ENCODE results near the gene CDC7. TPM values are rescaled to one million over a fixed set of nuclear protein-coding genes. Genes with fewer than 3 reads are reported as not detected.

Gene CDC7
- total RNA-seq, 1 experiment from 2014 or later = 16.1 TPM

GRCh38 chr1:91527781-91528180 lies 27.1 kb downstream of the CDC7 start:
- no peaks in the 10 kb centered on the region for H3K27me3 ChIP-seq (ENCODE audit: low read length)
- H3K9ac ChIP-seq (ENCODE audit: low read length) = no peak overlapping the region
- no peak for DNase-seq
- H3K79me2 ChIP-seq (ENCODE audit: low read length) = no peaks in the 10 kb centered on the region
- no peak overlapping the region for H2AFZ ChIP-seq (ENCODE audit: low read length)
- no peak overlapping the region for H3K27ac ChIP-seq (ENCODE audit: low read length)
- H3K4me2 ChIP-seq (ENCODE audit: low read depth, low read length, poor library complexity, severe bottlenecking) = no peak overlapping the region
- no peaks in the 10 kb centered on the region for H3K9me3 ChIP-seq (ENCODE audit: low read length)
- peaks cover 13% of the 10 kb centered on the region; the same call in 1 of the 2 replicates for H3K36me3 ChIP-seq (ENCODE audit: insufficient read depth, low read length)
- no peak overlapping the region for H3K4me3 ChIP-seq (ENCODE audit: low read length)
- no peaks in the 10 kb centered on the region for H3K4me1 ChIP-seq (ENCODE audit: low read length)
- H3K9me2 ChIP-seq (replicated peaks; ENCODE audit: insufficient read depth, low read length) = no peaks in the 10 kb centered on the region
- no peaks in the 10 kb centered on the region for H4K20me1 ChIP-seq (ENCODE audit: insufficient read depth, low read depth, low read length)

GRCh38 chr1:91529856-91530255 lies 29.2 kb downstream of the CDC7 start:
- H3K4me3 ChIP-seq (ENCODE audit: low read length) = no peak overlapping the region
- H2AFZ ChIP-seq (ENCODE audit: low read length) = no peak overlapping the region
- no peaks in the 10 kb centered on the region for H3K9me2 ChIP-seq (replicated peaks; ENCODE audit: insufficient read depth, low read length)
- H3K27me3 ChIP-seq (ENCODE audit: low read length) = no peaks in the 10 kb centered on the region
- H3K79me2 ChIP-seq (ENCODE audit: low read length) = no peaks in the 10 kb centered on the region
- no peak overlapping the region for H3K4me2 ChIP-seq (ENCODE audit: low read depth, low read length, poor library complexity, severe bottlenecking)
- no peak overlapping the region for H3K27ac ChIP-seq (ENCODE audit: low read length)
- no peak for DNase-seq
- no peaks in the 10 kb centered on the region for H3K9me3 ChIP-seq (ENCODE audit: low read length)
- no peak overlapping the region for H3K9ac ChIP-seq (ENCODE audit: low read length)
- no peaks in the 10 kb centered on the region for H3K4me1 ChIP-seq (ENCODE audit: low read length)
- H4K20me1 ChIP-seq (ENCODE audit: insufficient read depth, low read depth, low read length) = no peaks in the 10 kb centered on the region
- H3K36me3 ChIP-seq (ENCODE audit: insufficient read depth, low read length) = peaks cover 4% of the 10 kb centered on the region; the same call in 1 of the 2 replicates

GRCh38 chr1:91533361-91534024 lies 32.8 kb downstream of the CDC7 start:
- no peaks in the 10 kb centered on the region for H3K27me3 ChIP-seq (ENCODE audit: low read length)
- H3K4me1 ChIP-seq (ENCODE audit: low read length) = no peaks in the 10 kb centered on the region
- H3K79me2 ChIP-seq (ENCODE audit: low read length) = no peaks in the 10 kb centered on the region
- H3K36me3 ChIP-seq (ENCODE audit: insufficient read depth, low read length) = no peaks in the 10 kb centered on the region
- H3K9ac ChIP-seq (ENCODE audit: low read length) = no peak overlapping the region
- no peak overlapping the region for H3K4me3 ChIP-seq (ENCODE audit: low read length)
- H4K20me1 ChIP-seq (ENCODE audit: insufficient read depth, low read depth, low read length) = no peaks in the 10 kb centered on the region
- no peaks in the 10 kb centered on the region for H3K9me3 ChIP-seq (ENCODE audit: low read length)
- DNase-seq = no peak
- H2AFZ ChIP-seq (ENCODE audit: low read length) = no peak overlapping the region
- H3K9me2 ChIP-seq (replicated peaks; ENCODE audit: insufficient read depth, low read length) = no peaks in the 10 kb centered on the region
- H3K4me2 ChIP-seq (ENCODE audit: low read depth, low read length, poor library complexity, severe bottlenecking) = no peak overlapping the region
- H3K27ac ChIP-seq (ENCODE audit: low read length) = no peak overlapping the region

- no peak for DNase-seq
- Histone ChIP-seq H4K20me1 (ENCODE audit: insufficient read depth, low read depth, low read length) (no peaks in the 10 kb centered on the region), H3K27me3 (ENCODE audit: low read length) (no peaks in the 10 kb centered on the region), H3K9ac (ENCODE audit: low read length) (no peak overlapping the region), H3K4me1 (ENCODE audit: low read length) (no peaks in the 10 kb centered on the region), H3K27ac (ENCODE audit: low read length) (no peak overlapping the region), H3K79me2 (ENCODE audit: low read length) (no peaks in the 10 kb centered on the region), H3K4me3 (ENCODE audit: low read length) (no peak overlapping the region), H3K4me2 (ENCODE audit: low read depth, low read length, poor library complexity, severe bottlenecking) (no peak overlapping the region), H3K9me2 (replicated peaks; ENCODE audit: insufficient read depth, low read length) (no peaks in the 10 kb centered on the region), H3K36me3 (ENCODE audit: insufficient read depth, low read length) (no peaks in the 10 kb centered on the region), H2AFZ (ENCODE audit: low read length) (no peak overlapping the region), H3K9me3 (ENCODE audit: low read length) (no peaks in the 10 kb centered on the region)
Measured at GRCh38 chr1:91535441-91535840, 34.8 kb downstream of the CDC7 start.

- Histone ChIP-seq H3K9me2 (replicated peaks; ENCODE audit: insufficient read depth, low read length) (no peaks in the 10 kb centered on the region), H3K79me2 (ENCODE audit: low read length) (no peaks in the 10 kb centered on the region), H2AFZ (ENCODE audit: low read length) (no peak overlapping the region), H3K36me3 (ENCODE audit: insufficient read depth, low read length) (no peaks in the 10 kb centered on the region), H3K9ac (ENCODE audit: low read length) (no peak overlapping the region), H3K27ac (ENCODE audit: low read length) (no peak overlapping the region), H3K4me1 (ENCODE audit: low read length) (no peaks in the 10 kb centered on the region), H3K4me3 (ENCODE audit: low read length) (no peak overlapping the region), H4K20me1 (ENCODE audit: insufficient read depth, low read depth, low read length) (no peaks in the 10 kb centered on the region), H3K4me2 (ENCODE audit: low read depth, low read length, poor library complexity, severe bottlenecking) (no peak overlapping the region), H3K27me3 (ENCODE audit: low read length) (no peaks in the 10 kb centered on the region), H3K9me3 (ENCODE audit: low read length) (no peaks in the 10 kb centered on the region)
- no peak for DNase-seq
Measured at GRCh38 chr1:91537281-91537986, 36.8 kb downstream of the CDC7 start.

- no peaks in the 10 kb centered on the region for H4K20me1 ChIP-seq (ENCODE audit: insufficient read depth, low read depth, low read length)
- no peak for DNase-seq
- no peaks in the 10 kb centered on the region for H3K79me2 ChIP-seq (ENCODE audit: low read length)
- no peaks in the 10 kb centered on the region for H3K4me1 ChIP-seq (ENCODE audit: low read length)
- H3K27ac ChIP-seq (ENCODE audit: low read length) = no peak overlapping the region
- no peak overlapping the region for H3K4me2 ChIP-seq (ENCODE audit: low read depth, low read length, poor library complexity, severe bottlenecking)
- H3K9me2 ChIP-seq (replicated peaks; ENCODE audit: insufficient read depth, low read length) = no peaks in the 10 kb centered on the region
- H3K36me3 ChIP-seq (ENCODE audit: insufficient read depth, low read length) = no peaks in the 10 kb centered on the region
- H2AFZ ChIP-seq (ENCODE audit: low read length) = no peak overlapping the region
- H3K27me3 ChIP-seq (ENCODE audit: low read length) = no peaks in the 10 kb centered on the region
- H3K4me3 ChIP-seq (ENCODE audit: low read length) = no peak overlapping the region
- no peaks in the 10 kb centered on the region for H3K9me3 ChIP-seq (ENCODE audit: low read length)
- H3K9ac ChIP-seq (ENCODE audit: low read length) = no peak overlapping the region
Measured at GRCh38 chr1:91537987-91538304, 37.3 kb downstream of the CDC7 start.

GRCh38 chr1:91540910-91541309 lies 40.3 kb downstream of the CDC7 start:
- H3K4me2 ChIP-seq (ENCODE audit: low read depth, low read length, poor library complexity, severe bottlenecking) = no peak overlapping the region
- no peaks in the 10 kb centered on the region for H3K79me2 ChIP-seq (ENCODE audit: low read length)
- no peak for DNase-seq
- H2AFZ ChIP-seq (ENCODE audit: low read length) = no peak overlapping the region
- H3K4me1 ChIP-seq (ENCODE audit: low read length) = no peaks in the 10 kb centered on the region
- H3K9ac ChIP-seq (ENCODE audit: low read length) = no peak overlapping the region
- H3K36me3 ChIP-seq (ENCODE audit: insufficient read depth, low read length) = no peaks in the 10 kb centered on the region
- H3K27me3 ChIP-seq (ENCODE audit: low read length) = no peaks in the 10 kb centered on the region
- no peaks in the 10 kb centered on the region for H3K9me3 ChIP-seq (ENCODE audit: low read length)
- no peaks in the 10 kb centered on the region for H4K20me1 ChIP-seq (ENCODE audit: insufficient read depth, low read depth, low read length)
- H3K9me2 ChIP-seq (replicated peaks; ENCODE audit: insufficient read depth, low read length) = no peaks in the 10 kb centered on the region
- no peak overlapping the region for H3K4me3 ChIP-seq (ENCODE audit: low read length)
- no peak overlapping the region for H3K27ac ChIP-seq (ENCODE audit: low read length)

GRCh38 chr1:91541918-91542533 lies 41.4 kb downstream of the CDC7 start:
- DNase-seq = no peak
- no peaks in the 10 kb centered on the region for H3K9me3 ChIP-seq (ENCODE audit: low read length)
- H2AFZ ChIP-seq (ENCODE audit: low read length) = no peak overlapping the region
- no peak overlapping the region for H3K27ac ChIP-seq (ENCODE audit: low read length)
- H3K27me3 ChIP-seq (ENCODE audit: low read length) = no peaks in the 10 kb centered on the region
- no peak overlapping the region for H3K4me2 ChIP-seq (ENCODE audit: low read depth, low read length, poor library complexity, severe bottlenecking)
- no peaks in the 10 kb centered on the region for H3K79me2 ChIP-seq (ENCODE audit: low read length)
- no peaks in the 10 kb centered on the region for H4K20me1 ChIP-seq (ENCODE audit: insufficient read depth, low read depth, low read length)
- H3K4me1 ChIP-seq (ENCODE audit: low read length) = no peaks in the 10 kb centered on the region
- H3K4me3 ChIP-seq (ENCODE audit: low read length) = no peak overlapping the region
- no peaks in the 10 kb centered on the region for H3K36me3 ChIP-seq (ENCODE audit: insufficient read depth, low read length)
- H3K9me2 ChIP-seq (replicated peaks; ENCODE audit: insufficient read depth, low read length) = no peaks in the 10 kb centered on the region
- no peak overlapping the region for H3K9ac ChIP-seq (ENCODE audit: low read length)

Data from Karpas-422 (cell line).